Measurements from ENCODE around the gene ALCAM. TPM values are rescaled to one million over a fixed set of nuclear protein-coding genes. Genes with fewer than 3 reads are reported as not detected.

The ALCAM gene
- total and polyA plus RNA-seq, 2 of the 8 experiments (the other 6 are each of a cell fraction or from before 2014, with no cell fraction given) = 10.8 to 33.0 TPM

GRCh38 chr3:105503191-105503593, 136.5 kb downstream of the ALCAM start:
- H4K8ac ChIP-seq (ENCODE audit: extremely low read depth, insufficient read depth, low read length) = no peak overlapping the region
- H3K36me3 ChIP-seq (ENCODE audit: control insufficient read depth in 2 of 4, insufficient read depth in 4 of 4, low read length in 3 of 4) = no peaks in the 10 kb centered on the region
- H3K14ac ChIP-seq (ENCODE audit: insufficient read length) = no peak overlapping the region
- no peak overlapping the region for H4K5ac ChIP-seq (ENCODE audit: insufficient read length, low read depth, low read length)
- H3K56ac ChIP-seq (replicated peaks; ENCODE audit: insufficient read length, low read depth, low read length) = no peak overlapping the region
- no peak overlapping the region for H2AK5ac ChIP-seq (ENCODE audit: low read depth, low read length)
- H3K23me2 ChIP-seq (ENCODE audit: low read depth, low read length) = no peaks in the 10 kb centered on the region
- H3K4me3 ChIP-seq (ENCODE audit: extremely low read depth in 1 of 4, insufficient read depth in 2 of 4, low read depth in 3 of 4, low read length in 4 of 4) = no peak overlapping the region
- H4K91ac ChIP-seq (replicated peaks; ENCODE audit: insufficient read length, low read length) = no peak overlapping the region
- H3K4me2 ChIP-seq (ENCODE audit: insufficient read depth in 1 of 2, low read depth in 2 of 2, low read length in 2 of 2) = no peak overlapping the region
- H2BK15ac ChIP-seq (ENCODE audit: low read length) = no peak overlapping the region
- no peak overlapping the region for H2BK20ac ChIP-seq (ENCODE audit: low read length)
- H3K79me1 ChIP-seq (ENCODE audit: low read depth, low read length) = no peaks in the 10 kb centered on the region
- no peak overlapping the region for H3K18ac ChIP-seq (ENCODE audit: extremely low read depth, low read length)
- H3K27ac ChIP-seq (ENCODE audit: low read depth, low read length) = no peak overlapping the region
- TF ChIP-seq TAF1 (IDR thresholded peaks at IDR 0.05; ENCODE audit: low read depth, low read length) (no peak), SIRT6 (IDR thresholded peaks at IDR 0.05; ENCODE audit: low read length) (no peak), POU5F1 (IDR thresholded peaks at IDR 0.05; ENCODE audit: low read depth, low read length) (no peak), CEBPB (IDR thresholded peaks at IDR 0.05; ENCODE audit: low read depth, low read length) (no peak), KDM1A (IDR thresholded peaks at IDR 0.05; ENCODE audit: borderline replicate concordance, low read length) (no peak), CBX5 (IDR thresholded peaks at IDR 0.05; ENCODE audit: low read depth, low read length) (no peak), ZNF274 (IDR thresholded peaks at IDR 0.05; ENCODE audit: borderline replicate concordance, extremely low read depth, low read length) (no peak), HDAC6 (IDR thresholded peaks at IDR 0.05; ENCODE audit: low read depth, low read length) (no peak), BRCA1 (IDR thresholded peaks at IDR 0.05; ENCODE audit: low read depth, low read length) (no peak), GTF2F1 (IDR thresholded peaks at IDR 0.05; ENCODE audit: borderline replicate concordance, low read depth, low read length) (no peak)
- TF ChIP-seq, protein P1, sequence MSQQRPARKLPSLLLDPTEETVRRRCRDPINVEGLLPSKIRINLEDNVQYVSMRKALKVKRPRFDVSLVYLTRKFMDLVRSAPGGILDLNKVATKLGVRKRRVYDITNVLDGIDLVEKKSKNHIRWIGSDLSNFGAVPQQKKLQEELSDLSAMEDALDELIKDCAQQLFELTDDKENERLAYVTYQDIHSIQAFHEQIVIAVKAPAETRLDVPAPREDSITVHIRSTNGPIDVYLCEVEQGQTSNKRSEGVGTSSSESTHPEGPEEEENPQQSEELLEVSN (IDR thresholded peaks at IDR 0.05) = no peak
- H2BK5ac ChIP-seq (ENCODE audit: low read depth, low read length) = no peak overlapping the region
- no peaks in the 10 kb centered on the region for H3K9me3 ChIP-seq (ENCODE audit: insufficient read depth in 2 of 2, low read depth in 1 of 2, low read length in 1 of 2)
- H2BK12ac ChIP-seq (ENCODE audit: low read depth, low read length) = no peak overlapping the region
- ChIA-PET POLR2A (ENCODE audit: partially characterized antibody) (no interaction called here), CTCF (ENCODE audit: partially characterized antibody) (interaction anchor here (1.4 to 6.0 kb wide), 2 partner anchors 8 to 14 kb away, joined by 4 to 42 read pairs; no protein-coding TSS in a partner anchor)
- H2BK120ac ChIP-seq (replicated peaks; ENCODE audit: low read depth, low read length) = no peak overlapping the region
- H4K20me1 ChIP-seq (replicated peaks in 1 of 2; ENCODE audit: control insufficient read depth in 1 of 2, insufficient read depth in 2 of 2, low read length in 2 of 2) = peaks cover 0 to 1% of the 10 kb centered on the region in 2 experiments
- H3K27me3 ChIP-seq (replicated peaks in 1 of 4; ENCODE audit: control insufficient read depth in 3 of 4, extremely low read depth in 1 of 4, insufficient read depth in 3 of 4, low read length in 3 of 4) = no peaks in the 10 kb centered on the region
- FAIRE-seq (no peak), DNase-seq (ENCODE audit: low read depth in 1 of 2, low spot score in 2 of 2) (no peak)
- no peak overlapping the region for H3K4ac ChIP-seq (replicated peaks; ENCODE audit: insufficient read length, low read depth, low read length)
- H3K79me2 ChIP-seq (ENCODE audit: control insufficient read depth in 1 of 2, insufficient read depth in 2 of 2, low read length in 2 of 2) = 0 out of 4 replicates have a peak, but pooled peaks cover 0 to 1% of the 10 kb centered on the region in 2 experiments
- H3K9ac ChIP-seq (replicated peaks in 1 of 4; ENCODE audit: extremely low read depth in 1 of 4, low read depth in 3 of 4, low read length in 3 of 4) = no peak overlapping the region
- peaks cover 0 to 4% (median 2%) of the 10 kb centered on the region in 4 experiments; a peak in 2 of 7 replicates for H3K4me1 ChIP-seq (replicated peaks in 1 of 4; ENCODE audit: control insufficient read depth in 3 of 4, insufficient read depth in 4 of 4, low read length in 3 of 4)
- H3K23ac ChIP-seq (ENCODE audit: insufficient read length) = no peak overlapping the region
- WGBS, 2 experiments (ENCODE audit: extremely low coverage in 1 of 2, insufficient coverage in 1 of 2, insufficient read length in 1 of 2, insufficient replicate concordance in 2 of 2, low coverage in 1 of 2, low lambda C conversion rate in 2 of 2, missing lambda C conversion rate in 1 of 2) = 84% methylated on average over 3 of the region's 3 CpGs; no CpG with 5 or more reads in 1 of the 2 experiments
- no peak overlapping the region for H2AFZ ChIP-seq (ENCODE audit: low read length)

All from H1 (cell line).